ENCODE data around the gene OSBPL9.

Gene OSBPL9

DNA sequence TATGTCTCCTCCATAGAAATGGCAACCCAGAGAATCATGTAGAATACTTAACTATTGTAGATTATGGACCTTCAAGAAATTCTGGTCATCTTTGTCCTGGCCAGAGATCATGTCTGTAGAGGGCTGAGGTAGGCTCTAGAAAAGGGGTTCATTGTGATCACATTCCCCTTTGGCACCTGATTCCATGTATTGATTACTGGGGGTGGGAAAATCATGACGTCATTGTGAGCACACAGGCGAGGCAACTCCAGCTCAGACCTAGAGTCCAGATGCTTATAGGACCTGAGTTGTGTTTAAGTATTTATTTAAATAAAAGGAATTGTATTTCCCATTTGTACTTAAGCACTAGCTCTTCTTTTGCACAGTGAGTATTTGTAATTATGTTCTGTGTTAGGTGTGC, 93.1 kb downstream of the OSBPL9 start:
- TF ChIP-seq, protein P1, sequence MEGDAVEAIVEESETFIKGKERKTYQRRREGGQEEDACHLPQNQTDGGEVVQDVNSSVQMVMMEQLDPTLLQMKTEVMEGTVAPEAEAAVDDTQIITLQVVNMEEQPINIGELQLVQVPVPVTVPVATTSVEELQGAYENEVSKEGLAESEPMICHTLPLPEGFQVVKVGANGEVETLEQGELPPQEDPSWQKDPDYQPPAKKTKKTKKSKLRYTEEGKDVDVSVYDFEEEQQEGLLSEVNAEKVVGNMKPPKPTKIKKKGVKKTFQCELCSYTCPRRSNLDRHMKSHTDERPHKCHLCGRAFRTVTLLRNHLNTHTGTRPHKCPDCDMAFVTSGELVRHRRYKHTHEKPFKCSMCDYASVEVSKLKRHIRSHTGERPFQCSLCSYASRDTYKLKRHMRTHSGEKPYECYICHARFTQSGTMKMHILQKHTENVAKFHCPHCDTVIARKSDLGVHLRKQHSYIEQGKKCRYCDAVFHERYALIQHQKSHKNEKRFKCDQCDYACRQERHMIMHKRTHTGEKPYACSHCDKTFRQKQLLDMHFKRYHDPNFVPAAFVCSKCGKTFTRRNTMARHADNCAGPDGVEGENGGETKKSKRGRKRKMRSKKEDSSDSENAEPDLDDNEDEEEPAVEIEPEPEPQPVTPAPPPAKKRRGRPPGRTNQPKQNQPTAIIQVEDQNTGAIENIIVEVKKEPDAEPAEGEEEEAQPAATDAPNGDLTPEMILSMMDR (conservative IDR thresholded peaks at IDR 0.05) = no peak
- no peak overlapping the region for H3K27ac ChIP-seq

DNA sequence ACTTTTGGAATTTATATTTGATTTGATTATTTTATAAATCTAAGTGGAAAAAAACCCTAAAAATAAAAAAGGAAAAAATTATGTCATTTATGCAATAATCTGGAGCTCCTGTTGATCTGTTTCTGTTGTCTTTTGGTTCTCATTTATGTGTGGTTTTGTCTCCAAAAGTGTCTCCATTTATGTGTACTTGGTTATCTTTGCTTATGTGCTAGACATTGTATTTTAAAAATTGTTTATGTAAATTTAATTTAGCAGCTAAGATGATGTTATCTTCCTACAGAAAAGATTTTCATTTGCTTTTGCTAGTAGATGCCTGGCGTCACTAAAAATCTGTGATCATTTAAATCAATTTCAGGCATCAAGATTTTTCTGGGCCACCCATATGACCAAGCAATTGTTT, 95.7 kb downstream of the OSBPL9 start:
- no peak overlapping the region for H3K27ac ChIP-seq
- TF ChIP-seq, protein P1 (conservative IDR thresholded peaks at IDR 0.05) = no peak

DNA sequence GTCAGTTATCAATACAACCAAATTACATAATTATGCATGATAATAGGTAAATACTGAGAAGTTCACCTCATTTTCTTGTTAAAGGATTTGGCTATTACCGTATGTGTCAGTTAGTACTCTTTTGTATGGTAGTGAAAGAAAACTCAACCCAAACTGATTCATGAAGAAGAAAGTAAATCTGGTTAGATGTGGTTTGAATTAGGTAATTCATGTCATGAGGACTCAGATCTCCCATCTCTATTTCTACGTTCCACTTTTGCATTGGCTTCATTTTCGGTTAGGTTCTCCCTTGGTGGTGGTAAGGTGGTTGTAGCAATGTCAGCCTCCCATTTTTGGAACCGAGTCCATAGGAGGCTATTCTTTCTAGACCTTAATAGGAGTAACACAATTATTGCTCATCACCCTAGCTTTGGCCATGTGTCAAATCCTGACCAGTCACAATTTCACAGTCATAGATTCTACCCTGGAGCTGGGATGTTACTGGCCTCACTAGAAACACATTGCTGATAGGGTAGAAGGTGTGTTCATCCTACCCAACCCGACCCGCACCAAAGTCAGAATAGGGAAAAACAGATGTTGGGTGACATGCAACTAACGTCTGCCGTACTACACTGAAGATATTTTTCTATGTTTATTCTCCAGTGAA, 97.6 kb downstream of the OSBPL9 start:
- TF ChIP-seq, protein P1 (conservative IDR thresholded peaks at IDR 0.05) = no peak
- H3K27ac ChIP-seq = no peak overlapping the region

DNA sequence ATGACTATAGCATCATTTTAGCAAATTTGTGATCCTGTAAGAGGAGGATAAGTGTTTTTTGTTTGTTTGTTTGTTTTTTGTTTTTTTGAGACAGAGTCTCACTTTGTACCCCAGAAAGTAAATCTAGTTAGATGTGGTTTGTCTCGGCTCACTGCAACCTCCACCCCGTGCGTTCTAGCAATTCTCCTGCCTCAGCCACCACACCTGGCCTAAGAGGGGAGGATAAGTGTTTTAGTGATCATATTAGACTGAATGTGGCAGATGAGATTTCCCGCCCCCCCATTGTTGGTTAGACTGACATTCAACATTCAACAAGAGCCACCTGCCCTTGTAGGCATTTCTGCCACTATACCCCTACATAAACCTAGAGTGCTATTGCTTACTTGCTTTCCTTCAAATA, 98.5 kb downstream of the OSBPL9 start:
- no peak overlapping the region for H3K27ac ChIP-seq

DNA sequence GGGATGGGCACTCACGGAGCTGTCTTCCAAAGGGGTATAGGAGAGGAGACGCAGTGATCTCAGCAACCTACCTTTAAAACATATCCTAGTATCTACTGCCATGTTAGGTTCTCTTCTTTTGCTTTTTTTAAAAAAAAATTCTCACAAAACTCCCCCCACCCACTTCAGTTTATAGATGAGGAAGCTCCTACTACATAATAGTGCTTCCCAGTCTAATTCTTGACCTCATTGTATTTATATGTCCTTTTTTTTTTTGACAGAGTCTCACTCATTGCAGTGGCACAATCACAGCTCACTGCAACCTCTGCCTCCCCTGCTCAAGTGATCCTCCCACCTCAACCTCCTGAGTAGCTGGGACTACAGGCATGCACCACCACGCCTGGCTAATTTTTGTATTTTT, 99.9 kb downstream of the OSBPL9 start:
- no peak overlapping the region for H3K27ac ChIP-seq
- TF ChIP-seq, protein P1 (conservative IDR thresholded peaks at IDR 0.05) = no peak

More for the DNA sequence above, 98.5 kb downstream of the OSBPL9 start:
- TF ChIP-seq, protein P1 (conservative IDR thresholded peaks at IDR 0.05) = no peak

DNA sequence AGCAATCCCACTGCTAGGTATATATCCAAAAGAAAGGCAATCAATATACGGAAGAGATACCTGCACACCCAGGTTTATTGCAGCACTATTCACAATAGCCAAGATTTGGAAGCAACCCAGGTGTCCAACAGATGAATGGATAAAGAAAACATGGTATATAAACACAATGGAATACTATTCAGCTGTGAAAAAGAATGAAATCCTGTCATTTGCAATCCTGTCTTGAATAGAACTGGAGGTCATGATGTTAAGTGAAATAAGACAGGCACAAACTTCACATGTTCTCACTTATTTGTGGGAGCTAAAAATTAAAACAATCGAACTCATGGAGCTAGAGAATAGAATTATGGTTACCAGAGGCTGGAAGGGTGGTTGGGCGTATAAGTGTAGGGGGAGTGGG, 101.0 kb downstream of the OSBPL9 start:
- TF ChIP-seq, protein P1 (conservative IDR thresholded peaks at IDR 0.05) = no peak
- H3K27ac ChIP-seq = no peak overlapping the region

DNA sequence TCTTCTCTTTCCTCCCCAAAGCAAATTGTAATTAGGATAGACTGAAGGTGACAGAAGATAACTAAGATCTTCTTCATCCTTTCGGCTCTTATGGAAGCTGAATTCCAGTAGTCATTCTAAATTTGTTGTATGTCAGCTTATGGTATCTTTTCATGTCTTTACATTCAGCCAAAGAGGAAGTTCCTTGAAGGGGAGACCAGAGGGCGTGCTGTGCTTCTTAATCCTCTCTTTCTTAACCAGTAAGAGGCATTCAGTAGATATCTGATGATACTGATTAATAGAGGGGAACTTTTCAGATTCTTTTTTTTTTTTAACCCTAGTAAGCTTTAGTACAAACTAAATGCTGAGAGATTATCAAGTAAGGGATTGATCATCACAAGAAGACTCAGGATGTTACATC, 102.3 kb downstream of the OSBPL9 start:
- H3K27ac ChIP-seq = no peak overlapping the region
- TF ChIP-seq, protein P1 (conservative IDR thresholded peaks at IDR 0.05) = no peak
